H1 (cell line): ENCODE measurements around the gene PDGFRA. TPM values are rescaled to one million over a fixed set of nuclear protein-coding genes. Genes with fewer than 3 reads are reported as not detected.

Experiments used
- CTCF ChIA-PET: fragments of 300-600 bp; sonication (Branson Sonifier 250); formaldehyde crosslinking; loops from one replicate; lab custom pipeline; 2021; ENCODE audit not compliant: partially characterized antibody; lab: Charles Lee
- POLR2A ChIA-PET: fragments of 300-600 bp; sonication (Branson Sonifier 250); formaldehyde crosslinking; loops from one replicate; lab custom pipeline; 2021; ENCODE audit warnings: inconsistent platforms; ENCODE audit not compliant: partially characterized antibody; lab: Charles Lee
- DNase-seq, 2 experiments: peaks; one replicate each; pipeline versions ENCODE4 v3.0.0 to v3.0.0-alpha.2; 2010 to 2022; ENCODE audit warnings: low spot score in 2 of 2, low read depth in 1 of 2, mixed read lengths in 1 of 2
- FAIRE-seq: peaks from 2 replicates; lab custom pipeline; 2011; peaks lifted over from hg19 to GRCh38; lab: Jason Lieb, UNC
- H2AFZ ChIP-seq: 2 replicates; pipeline ENCODE4 v1.8.1; 2012; ENCODE audit warnings: low read length, inconsistent platforms
- H2AK5ac ChIP-seq: 2 replicates; pipeline ENCODE4 v1.6.1; 2013; ENCODE audit warnings: low read depth, low read length
- H2BK120ac ChIP-seq: replicated peaks from 2 replicates; pipeline ENCODE3; 2013; ENCODE audit warnings: low read depth, low read length, inconsistent platforms
- H2BK12ac ChIP-seq: 2 replicates; pipeline ENCODE4 v1.6.1; 2013; ENCODE audit warnings: low read depth, low read length
- H2BK15ac ChIP-seq: 2 replicates; pipeline ENCODE4 v1.6.1; 2013; ENCODE audit warnings: low read length
- H2BK20ac ChIP-seq: 2 replicates; pipeline ENCODE4 v1.6.1; 2013; ENCODE audit warnings: low read length
- H2BK5ac ChIP-seq: 2 replicates; pipeline ENCODE4 v1.6.1; 2013; ENCODE audit warnings: low read depth, low read length
- H3K14ac ChIP-seq: 2 replicates; pipeline ENCODE4 v1.6.1; 2013; ENCODE audit warnings: inconsistent platforms; ENCODE audit not compliant: insufficient read length
- H3K18ac ChIP-seq: 2 replicates; pipeline ENCODE4 v1.6.1; 2013; ENCODE audit warnings: low read length; ENCODE audit errors: extremely low read depth
- H3K23ac ChIP-seq: 2 replicates; pipeline ENCODE4 v1.6.1; 2013; ENCODE audit warnings: inconsistent platforms; ENCODE audit not compliant: insufficient read length
- H3K23me2 ChIP-seq: 2 replicates; pipeline ENCODE4 v1.6.1; 2013; ENCODE audit warnings: low read depth, low read length
- H3K27ac ChIP-seq: 2 replicates; pipeline ENCODE4 v1.6.1; 2011; ENCODE audit warnings: low read depth, low read length, inconsistent platforms
- H3K27me3 ChIP-seq, 4 experiments: replicated peaks in 1 of 4; 1 replicate in 1 of 4; 2 replicates in 3 of 4; pipeline versions ENCODE4 v1.6.1 to v1.8.1; 2011 to 2013; ENCODE audit warnings: low read length in 3 of 4, mild to moderate bottlenecking in 3 of 4, inconsistent platforms in 2 of 4, mixed read lengths in 2 of 4, moderate library complexity in 1 of 4; ENCODE audit not compliant: control insufficient read depth in 3 of 4, insufficient read depth in 3 of 4; ENCODE audit errors: extremely low read depth in 1 of 4
- H3K36me3 ChIP-seq, 4 experiments: 2 replicates each; pipeline versions ENCODE4 v1.6.1 to v1.8.1; 2011 to 2013; ENCODE audit warnings: mild to moderate bottlenecking in 4 of 4, low read length in 3 of 4, moderate library complexity in 2 of 4, control low read depth in 1 of 4, inconsistent platforms in 1 of 4; ENCODE audit not compliant: insufficient read depth in 4 of 4, control insufficient read depth in 2 of 4
- H3K4ac ChIP-seq: replicated peaks from 2 replicates; pipeline ENCODE3; 2013; ENCODE audit warnings: low read length, low read depth, mixed read lengths, inconsistent platforms; ENCODE audit not compliant: insufficient read length
- H3K4me1 ChIP-seq, 4 experiments: replicated peaks in 1 of 4; 1 replicate in 1 of 4; 2 replicates in 3 of 4; pipeline versions ENCODE4 v1.6.1 to v1.8.1; 2011 to 2013; ENCODE audit warnings: low read length in 3 of 4, inconsistent platforms in 2 of 4, mixed read lengths in 1 of 4; ENCODE audit not compliant: insufficient read depth in 4 of 4, control insufficient read depth in 3 of 4
- H3K4me2 ChIP-seq, 2 experiments: 2 replicates each; pipeline versions ENCODE4 v1.6.1 to v1.8.1; 2011 to 2013; ENCODE audit warnings: low read depth in 2 of 2, low read length in 2 of 2, control low read depth in 1 of 2, inconsistent platforms in 1 of 2, mild to moderate bottlenecking in 1 of 2; ENCODE audit not compliant: insufficient read depth in 1 of 2
- H3K4me3 ChIP-seq, 4 experiments: fragments of 200-600, 300-600 bp in 1 of 4; sonication (generic), shearing (Covaris generic), sonication (Bioruptor Twin) in 1 of 4; 2 replicates each; pipeline versions ENCODE4 v1.5.1 to v1.8.1; 2011 to 2016; ENCODE audit warnings: low read length in 4 of 4, low read depth in 3 of 4, control low read depth in 2 of 4, inconsistent platforms in 2 of 4, mild to moderate bottlenecking in 2 of 4, mixed read lengths in 1 of 4, moderate library complexity in 1 of 4; ENCODE audit not compliant: insufficient read depth in 2 of 4; ENCODE audit errors: extremely low read depth in 1 of 4
- H3K56ac ChIP-seq: replicated peaks from 2 replicates; pipeline ENCODE3; 2013; ENCODE audit warnings: low read depth, mild to moderate bottlenecking, mixed read lengths, low read length, inconsistent platforms; ENCODE audit not compliant: insufficient read length
- H3K79me1 ChIP-seq: 2 replicates; pipeline ENCODE4 v1.6.1; 2013; ENCODE audit warnings: low read depth, low read length, control low read depth
- H3K79me2 ChIP-seq, 2 experiments: 2 replicates each; pipeline versions ENCODE4 v1.6.1 to v1.8.1; 2012 to 2013; ENCODE audit warnings: low read length in 2 of 2, mild to moderate bottlenecking in 2 of 2, inconsistent platforms in 1 of 2; ENCODE audit not compliant: insufficient read depth in 2 of 2, control insufficient read depth in 1 of 2
- H3K9ac ChIP-seq, 4 experiments: replicated peaks in 1 of 4; 1 replicate in 1 of 4; 2 replicates in 3 of 4; pipeline versions ENCODE4 v1.6.1 to v1.8.1; 2011 to 2013; ENCODE audit warnings: low read depth in 3 of 4, low read length in 3 of 4, control low read depth in 2 of 4, mild to moderate bottlenecking in 2 of 4, moderate library complexity in 2 of 4, inconsistent platforms in 1 of 4; ENCODE audit errors: extremely low read depth in 1 of 4
- H3K9me3 ChIP-seq, 2 experiments: 2 replicates each; pipeline versions ENCODE4 v1.6.1 to v1.8.1; 2012 to 2013; ENCODE audit warnings: mild to moderate bottlenecking in 2 of 2, moderate library complexity in 2 of 2, control low read depth in 1 of 2, inconsistent platforms in 1 of 2, low read depth in 1 of 2, low read length in 1 of 2, mixed read lengths in 1 of 2; ENCODE audit not compliant: insufficient read depth in 2 of 2
- H4K20me1 ChIP-seq, 2 experiments: replicated peaks in 1 of 2; 2 replicates each; pipeline versions ENCODE3 to v1.8.1; 2011 to 2013; ENCODE audit warnings: inconsistent platforms in 2 of 2, low read length in 2 of 2, mild to moderate bottlenecking in 1 of 2; ENCODE audit not compliant: insufficient read depth in 2 of 2, control insufficient read depth in 1 of 2
- H4K5ac ChIP-seq: 2 replicates; pipeline ENCODE4 v1.6.1; 2013; ENCODE audit warnings: low read length, low read depth, mixed read lengths, inconsistent platforms; ENCODE audit not compliant: insufficient read length
- H4K8ac ChIP-seq: 2 replicates; pipeline ENCODE4 v1.8.0; 2013; ENCODE audit warnings: mild to moderate bottlenecking, moderate library complexity, low read length, inconsistent platforms; ENCODE audit not compliant: insufficient read depth; ENCODE audit errors: extremely low read depth
- H4K91ac ChIP-seq: replicated peaks from 2 replicates; pipeline ENCODE3; 2013; ENCODE audit warnings: low read length, mixed read lengths, inconsistent platforms; ENCODE audit not compliant: insufficient read length
- ATF2 ChIP-seq: IDR thresholded peaks from 2 replicates; pipeline ENCODE4 v1.6.1; 2012; ENCODE audit warnings: low read length, inconsistent platforms
- CBX5 ChIP-seq: fragments of 300-800, 300-1000 bp; sonication (generic); IDR thresholded peaks from 2 replicates; pipeline ENCODE4 v1.7.1; 2016; ENCODE audit warnings: antibody characterized with exemption, low read length, low read depth
- CTCF ChIP-seq, 3 experiments: IDR thresholded peaks; 1 replicate in 2 of 3; 2 replicates in 1 of 3; pipeline versions ENCODE4 v1.5.1 to v1.6.1; 2011; ENCODE audit warnings: low read length in 3 of 3, mild to moderate bottlenecking in 3 of 3, inconsistent platforms in 2 of 3, low read depth in 1 of 3, moderate library complexity in 1 of 3; ENCODE audit not compliant: insufficient read depth in 1 of 3; ENCODE audit errors: control extremely low read depth in 1 of 3
- EP300 ChIP-seq, 2 experiments: IDR thresholded peaks; 1 replicate in 1 of 2; 2 replicates in 1 of 2; pipeline ENCODE4 v1.6.1; 2011 to 2012; ENCODE audit warnings: low read depth in 2 of 2, low read length in 2 of 2, mild to moderate bottlenecking in 2 of 2, borderline replicate concordance in 1 of 2, inconsistent platforms in 1 of 2, moderate library complexity in 1 of 2
- POLR2A ChIP-seq, 2 experiments: IDR thresholded peaks; 1 replicate in 1 of 2; 2 replicates in 1 of 2; pipeline ENCODE4 v1.6.1; 2011; ENCODE audit warnings: low read depth in 2 of 2, low read length in 2 of 2, mild to moderate bottlenecking in 2 of 2; ENCODE audit errors: control extremely low read depth in 1 of 2
- RBBP5 ChIP-seq: IDR thresholded peaks from 2 replicates; pipeline ENCODE4 v1.7.1; 2012; ENCODE audit warnings: low read depth, mild to moderate bottlenecking, inconsistent platforms, low read length, moderate library complexity, borderline replicate concordance
- SP1 ChIP-seq: IDR thresholded peaks from 2 replicates; pipeline ENCODE4 v1.6.1; 2011; ENCODE audit warnings: low read depth, low read length
- SUZ12 ChIP-seq: fragments of 200-600 bp; sonication (generic); IDR thresholded peaks from 2 replicates; pipeline ENCODE4 v1.6.1; 2012; ENCODE audit warnings: mild to moderate bottlenecking, inconsistent platforms, low read length, moderate library complexity, mixed read lengths
- TAF1 ChIP-seq: IDR thresholded peaks from 2 replicates; pipeline ENCODE4 v1.6.1; 2011; ENCODE audit warnings: mild to moderate bottlenecking, low read depth, low read length
- TEAD4 ChIP-seq: IDR thresholded peaks from 2 replicates; pipeline ENCODE4 v1.6.1; 2012; ENCODE audit warnings: low read depth, low read length, inconsistent platforms, mixed read lengths
- WGBS, 2 experiments: shearing (Covaris generic) in 1 of 2; methylation state at CpG; one replicate each; pipeline versions ENCODE4 v1.1.6 to v1.1.7; 2013 to 2015; ENCODE audit warnings: low lambda C conversion rate in 2 of 2, mixed read lengths in 2 of 2, inconsistent platforms in 1 of 2, low coverage in 1 of 2, missing lambda C conversion rate in 1 of 2; ENCODE audit not compliant: insufficient replicate concordance in 2 of 2, insufficient coverage in 1 of 2, insufficient read length in 1 of 2; ENCODE audit errors: extremely low coverage in 1 of 2, missing lambda C conversion rate in 1 of 2; 5-methylcytosine and 5-hydroxymethylcytosine counted together
- polyA plus RNA-seq, 7 experiments: library from polyadenylated mRNA; depleted of rRNA in 3 of 7; stranded (reverse) in 5 of 7; unstranded in 2 of 7; fragments of >200 nt in 5 of 7; fragments of 200-250 nt in 2 of 7; gene quantifications; 1 replicate in 5 of 7; 2 replicates in 1 of 7; 4 replicates in 1 of 7; pipeline versions ENCODE4 v1.2.1 to v1.2.3, GENCODE V29; 2011 to 2013; ENCODE audit warnings: missing spikeins in 2 of 7, mixed read lengths in 2 of 7
- total RNA-seq: library from RNA; stranded (reverse); fragmentation: NEBNext Ultra II Directional; extraction: Animal tissue kit (Norgen Biotek cat#: 25700); gene quantifications from 2 replicates; pipeline ENCODE4 v1.2.1, GENCODE V29; 2021

The PDGFRA gene
- total and polyA plus RNA-seq, 2 of the 8 experiments (the other 6 are each of a cell fraction or from before 2014, with no cell fraction given), result 1.4 to 3.4 TPM

- H2BK12ac ChIP-seq, result no peak overlapping the region
- H4K91ac ChIP-seq, result no peak overlapping the region
- no peak overlapping the region for H3K56ac ChIP-seq
- H3K79me2 ChIP-seq, result no peaks in the 10 kb centered on the region
- DNase-seq, result no peak
- no peak for FAIRE-seq
- no peak overlapping the region for H3K4me2 ChIP-seq
- H3K27me3 ChIP-seq, result no peaks in the 10 kb centered on the region
- H3K9ac ChIP-seq, result no peak overlapping the region
- no peaks in the 10 kb centered on the region; a peak in 2 of 8 replicates for H3K36me3 ChIP-seq
- H2BK120ac ChIP-seq, result no peak overlapping the region
- no peak overlapping the region for H3K23ac ChIP-seq
- H3K4me3 ChIP-seq, result no peak overlapping the region
- no peak overlapping the region for H3K27ac ChIP-seq
- no peaks in the 10 kb centered on the region for H3K23me2 ChIP-seq
- H4K20me1 ChIP-seq, result no peaks in the 10 kb centered on the region
- ChIA-PET POLR2A (no interaction called here), CTCF (interaction anchor here (0.8 to 1.2 kb wide), 2 partner anchors 19 to 144 kb away, joined by 3 read pairs; no protein-coding TSS in a partner anchor)
- H2AFZ ChIP-seq, result no peak overlapping the region
- no peak overlapping the region for H2BK15ac ChIP-seq
- no peak overlapping the region for H3K14ac ChIP-seq
- no peaks in the 10 kb centered on the region for H3K4me1 ChIP-seq
- no peaks in the 10 kb centered on the region for H3K9me3 ChIP-seq
- no peaks in the 10 kb centered on the region for H3K79me1 ChIP-seq
- H2BK20ac ChIP-seq, result no peak overlapping the region
- H3K18ac ChIP-seq, result no peak overlapping the region
- no peak overlapping the region for H4K5ac ChIP-seq
- H2BK5ac ChIP-seq, result no peak overlapping the region
- H4K8ac ChIP-seq, result no peak overlapping the region
- no peak overlapping the region for H3K4ac ChIP-seq
- no peak overlapping the region for H2AK5ac ChIP-seq
- 85% methylated on average over 2 of the region's 2 CpGs; no CpG with 5 or more reads in 1 of the 2 experiments for WGBS, 2 experiments
- TF ChIP-seq EP300 (IDR thresholded peaks at IDR 0.05; ENCODE audit: borderline replicate concordance in 1 of 2, low read depth in 2 of 2, low read length in 2 of 2), result no peak
- TF ChIP-seq CBX5, result no peak
- no peak for TF ChIP-seq TAF1
- TF ChIP-seq TEAD4, result no peak
- no peak for TF ChIP-seq SP1
- TF ChIP-seq SUZ12, result no peak
- TF ChIP-seq RBBP5, result no peak
- TF ChIP-seq POLR2A (IDR thresholded peaks at IDR 0.05; ENCODE audit: control extremely low read depth in 1 of 2, low read depth in 2 of 2, low read length in 2 of 2), result no peak
- no peak for TF ChIP-seq CTCF (IDR thresholded peaks at IDR 0.05; ENCODE audit: control extremely low read depth in 1 of 3, insufficient read depth in 1 of 3, low read depth in 1 of 3, low read length in 3 of 3)
- no peak for TF ChIP-seq ATF2
Measured at GRCh38 chr4:54289316-54289715, 60.2 kb downstream of the PDGFRA start.
